Measurements from ENCODE around the gene ROR1. TPM values are rescaled to one million over a fixed set of nuclear protein-coding genes. Genes with fewer than 3 reads are reported as not detected.

ROR1 gene
- total and polyA plus RNA-seq, 2 donors (not counting 1 experiment from before 2014, with no cell fraction given), result 0.46 to 16.0 TPM

DNA sequence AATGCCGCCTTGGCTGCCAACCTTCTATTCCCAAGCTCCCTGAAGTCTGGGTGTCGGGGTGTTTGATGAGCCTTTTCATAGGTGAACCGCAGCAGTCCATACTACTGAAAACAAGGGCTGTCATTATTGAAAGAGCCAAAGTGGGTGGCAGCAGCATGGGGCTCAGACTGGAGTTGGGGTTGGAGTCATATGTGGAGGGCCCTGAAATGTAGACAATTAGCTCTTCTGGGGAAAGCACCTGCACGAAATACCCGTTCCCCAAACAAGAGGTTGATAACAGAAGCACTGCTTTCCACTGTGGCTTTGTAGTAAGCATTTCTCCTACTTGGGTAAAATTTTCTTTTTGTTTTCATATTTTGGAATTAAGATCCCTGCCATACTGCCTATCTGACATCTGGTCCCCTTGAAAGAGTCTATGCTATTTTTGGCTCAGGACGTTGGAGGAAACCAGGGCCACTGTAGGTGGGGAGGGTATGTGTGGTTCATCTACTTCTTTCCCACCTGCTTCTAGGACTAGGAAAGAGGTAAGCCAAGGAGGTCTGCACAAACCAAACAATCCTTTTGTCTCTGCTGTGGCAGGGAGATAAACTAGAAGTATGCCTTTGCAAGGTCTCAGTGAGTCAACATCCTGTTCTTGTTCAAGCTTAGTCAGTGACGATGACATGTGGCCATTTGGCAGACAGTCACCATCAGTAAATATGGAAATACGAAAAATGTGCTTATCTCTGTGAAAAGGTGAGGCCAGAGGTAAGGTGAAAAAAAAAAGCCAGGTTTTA, 232.6 kb downstream of the ROR1 start:
- 100% methylated on average over 2 of the region's 8 CpGs for WGBS (ENCODE audit: insufficient coverage)
- ATAC-seq (ENCODE audit: low read depth) (no peak), DNase-seq (no peak)
- H3K4me3 Mint-ChIP-seq, result no peak overlapping the region
- ChIA-PET CTCF (no interaction called here), POLR2A (no interaction called here)
- intact Hi-C loops (cut with micrococcal nuclease), result loop anchor here (5.0 kb wide), 1 partner anchor 46 kb away; no protein-coding TSS in a partner anchor
- H3K36me3 ChIP-seq (replicated peaks in 1 of 2; ENCODE audit: control extremely low read depth in 1 of 2, control insufficient read depth in 1 of 2, extremely low read depth in 1 of 2, insufficient read depth in 2 of 2, low read length in 1 of 2), result no peaks in the 10 kb centered on the region
- H3K4me1 ChIP-seq (ENCODE audit: control insufficient read depth in 2 of 2, insufficient read depth in 2 of 2, low read length in 2 of 2), result no peaks in the 10 kb centered on the region
- TF ChIP-seq, protein P1, sequence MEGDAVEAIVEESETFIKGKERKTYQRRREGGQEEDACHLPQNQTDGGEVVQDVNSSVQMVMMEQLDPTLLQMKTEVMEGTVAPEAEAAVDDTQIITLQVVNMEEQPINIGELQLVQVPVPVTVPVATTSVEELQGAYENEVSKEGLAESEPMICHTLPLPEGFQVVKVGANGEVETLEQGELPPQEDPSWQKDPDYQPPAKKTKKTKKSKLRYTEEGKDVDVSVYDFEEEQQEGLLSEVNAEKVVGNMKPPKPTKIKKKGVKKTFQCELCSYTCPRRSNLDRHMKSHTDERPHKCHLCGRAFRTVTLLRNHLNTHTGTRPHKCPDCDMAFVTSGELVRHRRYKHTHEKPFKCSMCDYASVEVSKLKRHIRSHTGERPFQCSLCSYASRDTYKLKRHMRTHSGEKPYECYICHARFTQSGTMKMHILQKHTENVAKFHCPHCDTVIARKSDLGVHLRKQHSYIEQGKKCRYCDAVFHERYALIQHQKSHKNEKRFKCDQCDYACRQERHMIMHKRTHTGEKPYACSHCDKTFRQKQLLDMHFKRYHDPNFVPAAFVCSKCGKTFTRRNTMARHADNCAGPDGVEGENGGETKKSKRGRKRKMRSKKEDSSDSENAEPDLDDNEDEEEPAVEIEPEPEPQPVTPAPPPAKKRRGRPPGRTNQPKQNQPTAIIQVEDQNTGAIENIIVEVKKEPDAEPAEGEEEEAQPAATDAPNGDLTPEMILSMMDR (IDR thresholded peaks at IDR 0.05), result no peak
- TF ChIP-seq EZH2 (IDR thresholded peaks at IDR 0.05; ENCODE audit: borderline replicate concordance, insufficient read depth, low read depth, low read length, poor library complexity, severe bottlenecking), result no peak
- H3K27me3 ChIP-seq (replicated peaks in 1 of 4; ENCODE audit: control extremely low read depth in 1 of 4, control insufficient read depth in 3 of 4, insufficient read depth in 4 of 4, low read length in 3 of 4), result no peaks in the 10 kb centered on the region
- H3K4me3 ChIP-seq (ENCODE audit: control extremely low read depth in 1 of 5, extremely low read depth in 1 of 5, insufficient read depth in 1 of 5, low read depth in 2 of 5, low read length in 4 of 5), result no peak overlapping the region
- H3K9me3 ChIP-seq (ENCODE audit: control extremely low read depth in 1 of 3, control insufficient read depth in 2 of 3, insufficient read depth in 1 of 3, low read length in 2 of 3), result no peaks in the 10 kb centered on the region
- no peaks in the 10 kb centered on the region for H3K79me2 ChIP-seq (ENCODE audit: control insufficient read depth, insufficient read depth, low read length)
- no peak overlapping the region for H3K27ac ChIP-seq (ENCODE audit: low read length in 2 of 2)
- H3K9me3 Mint-ChIP-seq (ENCODE audit: insufficient read depth), result no peaks in the 10 kb centered on the region
- no peak overlapping the region for H3K4me2 ChIP-seq (replicated peaks; ENCODE audit: low read depth, low read length, poor library complexity, severe bottlenecking)
- peaks cover 7% of the 10 kb centered on the region for H3K27me3 Mint-ChIP-seq
- no peak overlapping the region for H3K27ac Mint-ChIP-seq
- peaks cover 3% of the 10 kb centered on the region for H3K4me1 Mint-ChIP-seq
- H4K20me1 ChIP-seq (ENCODE audit: control insufficient read depth, insufficient read depth, low read length, poor library complexity, severe bottlenecking), result no peaks in the 10 kb centered on the region
- H3K9ac ChIP-seq (ENCODE audit: low read length), result no peak overlapping the region
- no peak overlapping the region for H2AFZ ChIP-seq (ENCODE audit: insufficient read depth, low read depth, low read length, poor library complexity, severe bottlenecking)

DNA sequence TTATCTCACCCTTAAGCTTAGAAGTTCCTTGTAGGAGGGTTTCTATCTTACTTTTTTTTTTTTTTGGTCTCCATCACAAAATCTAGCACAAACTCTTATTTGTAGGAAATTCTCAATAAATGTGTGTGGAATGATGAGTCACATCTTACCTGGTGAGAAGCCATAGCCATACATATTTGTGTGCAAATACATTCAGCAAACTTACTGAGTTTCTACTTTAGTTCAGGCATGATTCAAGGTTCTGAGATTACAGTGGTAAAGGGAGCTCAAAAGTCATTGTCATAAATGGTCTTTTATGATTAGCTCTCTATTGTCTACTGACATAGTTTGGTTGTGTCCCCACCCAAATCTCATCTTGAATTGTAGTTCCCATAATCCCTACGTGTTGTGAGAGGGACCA, 236.5 kb downstream of the ROR1 start:
- ATAC-seq (ENCODE audit: low read depth) (no peak), DNase-seq (no peak)
- no peak for TF ChIP-seq EZH2 (IDR thresholded peaks at IDR 0.05; ENCODE audit: borderline replicate concordance, insufficient read depth, low read depth, low read length, poor library complexity, severe bottlenecking)
- TF ChIP-seq, protein P1 (IDR thresholded peaks at IDR 0.05), result no peak
- Histone ChIP-seq H3K4me1 (ENCODE audit: control insufficient read depth in 2 of 2, insufficient read depth in 2 of 2, low read length in 2 of 2) (no peaks in the 10 kb centered on the region), H3K4me3 (ENCODE audit: control extremely low read depth in 1 of 5, extremely low read depth in 1 of 5, insufficient read depth in 1 of 5, low read depth in 2 of 5, low read length in 4 of 5) (no peak overlapping the region), H3K4me2 (replicated peaks; ENCODE audit: low read depth, low read length, poor library complexity, severe bottlenecking) (no peak overlapping the region), H4K20me1 (ENCODE audit: control insufficient read depth, insufficient read depth, low read length, poor library complexity, severe bottlenecking) (no peaks in the 10 kb centered on the region), H2AFZ (ENCODE audit: insufficient read depth, low read depth, low read length, poor library complexity, severe bottlenecking) (no peak overlapping the region), H3K27me3 (replicated peaks in 1 of 4; ENCODE audit: control extremely low read depth in 1 of 4, control insufficient read depth in 3 of 4, insufficient read depth in 4 of 4, low read length in 3 of 4) (no peaks in the 10 kb centered on the region), H3K27ac (ENCODE audit: low read length in 2 of 2) (no peak overlapping the region), H3K36me3 (replicated peaks in 1 of 2; ENCODE audit: control extremely low read depth in 1 of 2, control insufficient read depth in 1 of 2, extremely low read depth in 1 of 2, insufficient read depth in 2 of 2, low read length in 1 of 2) (no peaks in the 10 kb centered on the region), H3K9me3 (ENCODE audit: control extremely low read depth in 1 of 3, control insufficient read depth in 2 of 3, insufficient read depth in 1 of 3, low read length in 2 of 3) (no peaks in the 10 kb centered on the region), H3K9ac (ENCODE audit: low read length) (no peak overlapping the region), H3K79me2 (ENCODE audit: control insufficient read depth, insufficient read depth, low read length) (no peaks in the 10 kb centered on the region)
- Mint-ChIP-seq H3K4me3 (no peak overlapping the region), H3K27me3 (peaks cover 5% of the 10 kb centered on the region), H3K9me3 (ENCODE audit: insufficient read depth) (no peaks in the 10 kb centered on the region), H3K27ac (no peak overlapping the region), H3K4me1 (peaks cover 3% of the 10 kb centered on the region)
- ChIA-PET CTCF (no interaction called here), POLR2A (no interaction called here)
- intact Hi-C loops (cut with micrococcal nuclease), result no loop called here
- WGBS (ENCODE audit: insufficient coverage), result no CpG with 5 or more reads among the region's 1 CpG
